SW480 (cell line): ENCODE data around the gene FAM217B.

Source experiments
- DNase-seq: peaks from one replicate; pipeline ENCODE4 v3.0.0-alpha.2; 2016; ENCODE audit warnings: low spot score

FAM217B gene, protein sequence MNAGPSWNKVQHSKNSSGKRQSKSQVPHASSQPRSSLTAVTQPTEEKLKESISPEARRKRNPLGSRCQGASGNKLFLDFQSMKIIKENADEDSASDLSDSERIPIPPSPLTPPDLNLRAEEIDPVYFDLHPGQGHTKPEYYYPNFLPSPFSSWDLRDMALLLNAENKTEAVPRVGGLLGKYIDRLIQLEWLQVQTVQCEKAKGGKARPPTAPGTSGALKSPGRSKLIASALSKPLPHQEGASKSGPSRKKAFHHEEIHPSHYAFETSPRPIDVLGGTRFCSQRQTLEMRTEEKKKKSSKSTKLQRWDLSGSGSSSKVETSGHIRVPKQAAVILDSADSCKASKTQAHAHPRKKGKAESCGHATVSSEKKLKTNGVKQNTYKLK

DNA sequence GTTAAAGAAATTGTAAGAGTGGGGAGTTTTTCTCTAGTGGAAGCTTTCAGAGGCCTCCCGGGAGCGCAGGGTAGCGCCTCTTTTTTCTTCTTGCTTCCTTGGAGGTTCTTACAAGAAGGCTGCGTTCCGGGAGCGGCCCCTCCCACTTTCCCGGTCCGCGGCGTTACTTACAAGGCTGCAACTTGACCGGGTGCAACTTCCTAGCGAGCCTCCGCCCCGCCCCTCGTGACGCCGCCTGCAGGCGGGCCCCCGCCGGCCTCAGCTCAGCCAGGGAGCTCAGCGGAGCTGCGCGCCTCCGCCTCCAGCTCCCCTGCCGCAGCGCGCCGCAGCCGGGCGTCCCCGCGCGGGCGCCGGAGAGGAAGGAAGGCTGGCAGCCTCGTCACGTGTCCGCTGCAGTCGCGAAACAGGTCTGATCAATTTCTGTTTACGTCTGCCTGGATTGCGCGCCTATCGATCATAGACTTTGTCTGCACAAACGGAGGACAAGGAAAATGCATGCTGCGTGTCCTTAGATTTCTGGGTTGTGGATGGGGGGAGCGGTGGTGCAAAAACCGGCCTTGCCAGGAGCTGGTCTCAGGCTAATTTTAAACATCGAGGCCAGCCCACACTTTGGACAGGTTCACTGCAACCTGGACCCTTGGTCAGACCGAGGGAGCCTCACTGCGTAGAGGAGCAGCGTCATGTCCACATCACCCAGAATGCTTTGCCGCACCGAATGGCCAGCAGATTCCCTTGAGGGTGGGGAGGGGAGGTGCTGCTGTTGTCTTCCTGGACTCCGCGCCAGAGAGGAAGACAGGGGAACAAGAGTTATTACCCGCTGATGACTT lies at the start of gene FAM217B, which contains the start of gene PPP1R3D:
Gene FAM217B (plus strand): TSS at position 261 of the 827 bp plus-strand sequence. CDS start 3,555 bp downstream, outside the sequence.
Gene PPP1R3D (minus strand): TSS at position 177 of the 827 bp plus-strand sequence. CDS start 374 bp downstream, outside the sequence.
- DNase-seq, result peak; percentile 93

DNA sequence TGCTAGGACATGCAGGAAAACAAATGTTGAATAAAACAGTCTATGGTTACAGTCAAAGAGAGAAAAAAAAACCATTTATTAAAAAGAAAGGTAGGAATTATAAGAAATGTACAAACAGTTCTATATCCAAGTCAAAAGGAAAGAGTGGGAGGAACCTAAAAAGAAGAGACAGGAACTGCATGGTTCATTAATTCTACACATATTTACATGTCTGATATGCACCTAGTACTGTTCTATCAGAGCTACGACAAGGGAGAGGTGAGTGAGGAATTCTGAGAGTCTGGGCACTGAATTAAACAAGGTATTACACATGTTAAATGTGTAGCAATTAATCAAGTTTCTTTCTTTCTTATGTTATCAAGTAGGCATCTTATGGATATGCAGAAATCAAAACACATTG lies 48.6 kb upstream of the FAM217B start:
- DNase-seq, result no peak

DNA sequence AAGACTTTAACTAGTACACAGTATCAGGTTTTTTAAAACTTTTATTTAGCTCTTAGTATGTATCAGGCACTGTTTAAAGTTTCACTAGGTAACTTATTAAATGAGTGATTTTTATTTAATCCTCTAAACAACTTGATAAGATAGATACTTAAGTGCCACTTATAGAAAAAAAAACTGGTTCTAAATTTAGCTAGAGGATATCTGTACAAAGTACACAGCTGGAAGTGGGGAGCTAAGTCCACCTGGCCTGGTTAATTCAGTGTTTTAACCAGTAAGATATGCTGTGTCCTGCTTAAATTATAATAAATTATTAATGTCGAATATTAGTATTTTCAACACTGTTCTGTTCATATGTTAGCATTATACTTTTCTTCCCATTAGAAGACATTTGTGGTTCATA lies 44.3 kb upstream of the FAM217B start:
- no peak for DNase-seq

DNA sequence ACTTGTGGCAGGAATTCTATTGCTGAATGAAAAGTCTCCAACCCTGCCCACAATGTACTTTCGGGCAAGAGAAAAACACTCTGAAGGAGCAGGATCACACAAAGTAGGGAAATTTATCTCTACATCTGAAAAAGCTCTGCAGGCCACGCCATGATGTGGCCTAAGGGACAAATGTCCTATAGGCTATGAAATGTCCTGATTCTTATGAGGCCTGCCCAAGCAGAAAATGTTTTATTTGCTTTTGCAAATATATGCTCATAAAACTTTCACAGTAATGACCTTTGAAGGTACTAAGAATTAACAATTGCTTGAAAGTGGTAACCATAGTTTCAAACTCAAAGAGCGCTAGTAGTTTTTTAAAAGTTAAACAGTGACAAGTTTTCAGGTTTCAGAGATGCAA lies 37.7 kb upstream of the FAM217B start:
- no peak for DNase-seq

DNA sequence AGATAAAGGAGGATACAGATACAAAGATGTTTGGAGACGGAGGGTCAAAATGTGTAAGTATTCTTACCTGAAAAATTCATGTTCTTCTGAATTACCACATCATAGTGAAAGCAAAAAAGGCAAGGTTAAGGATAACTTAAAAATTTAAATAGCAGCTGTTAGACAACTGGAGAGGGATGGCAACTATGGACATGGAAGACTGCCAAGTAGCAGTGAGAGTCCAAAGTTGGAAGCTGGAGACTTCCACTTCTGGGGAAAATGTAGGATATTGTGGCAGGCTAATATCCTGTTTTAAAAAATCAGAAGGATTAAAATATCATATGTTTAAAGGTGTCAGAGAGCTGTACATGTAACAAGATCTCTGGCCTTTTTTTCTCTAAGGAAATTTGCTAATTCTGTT lies 36.6 kb upstream of the FAM217B start:
- DNase-seq, result no peak

DNA sequence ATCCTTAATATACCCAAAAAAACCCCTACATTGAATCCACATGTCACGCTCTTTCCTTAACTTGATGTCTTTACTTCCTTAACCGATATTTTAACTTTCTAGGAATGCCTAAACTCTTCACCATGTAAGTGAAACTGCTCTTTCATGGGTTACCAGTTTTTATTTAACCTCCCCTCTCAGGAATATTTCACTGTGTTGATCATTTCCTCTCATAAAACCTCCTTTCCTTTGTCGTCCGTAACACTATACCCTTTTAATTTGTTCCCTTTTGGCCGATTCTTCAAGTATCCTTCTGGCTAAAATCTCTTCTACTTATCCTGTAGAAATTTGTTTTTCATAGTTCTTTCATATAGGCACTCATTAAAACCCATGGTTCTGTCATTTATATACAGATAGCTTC lies 31.3 kb upstream of the FAM217B start:
- no peak for DNase-seq

DNA sequence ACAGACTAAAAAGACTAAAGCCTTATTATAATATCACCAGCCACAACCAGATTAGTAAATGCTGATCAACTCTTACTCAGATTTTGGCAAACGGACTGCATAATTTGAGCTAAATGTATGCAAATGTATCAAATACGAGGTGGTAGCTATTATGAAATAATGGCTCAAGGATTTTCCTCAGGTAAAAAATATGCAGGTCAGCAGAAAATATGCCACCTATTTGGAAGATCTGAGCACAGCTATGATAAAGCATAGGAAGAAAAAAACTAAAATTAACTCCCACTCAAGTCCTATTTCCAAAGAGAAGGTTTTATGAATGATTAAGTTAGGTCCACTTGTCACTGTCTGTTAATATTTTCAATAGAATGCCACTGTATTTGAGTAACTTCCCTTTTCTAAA lies 29.1 kb upstream of the FAM217B start:
- no peak for DNase-seq

DNA sequence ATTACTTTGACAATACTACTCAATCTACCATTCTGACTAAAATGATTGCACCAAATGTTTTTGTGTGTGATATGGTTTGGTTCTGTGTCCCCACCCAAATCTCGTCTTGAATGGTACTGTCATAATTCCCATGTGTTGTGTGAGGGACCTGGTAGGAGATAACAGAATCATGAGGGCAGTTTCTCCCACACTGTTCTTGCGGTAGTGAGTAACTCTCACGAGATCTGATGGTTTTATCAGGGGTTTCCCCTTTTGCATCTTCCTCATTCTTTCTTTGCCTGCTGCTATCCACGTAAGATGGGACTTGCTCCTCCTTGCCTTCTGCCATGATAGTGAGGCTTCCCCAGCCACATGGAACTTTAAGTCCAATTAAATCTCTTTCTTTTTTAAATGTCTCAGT lies 27.6 kb upstream of the FAM217B start:
- DNase-seq, result no peak

DNA sequence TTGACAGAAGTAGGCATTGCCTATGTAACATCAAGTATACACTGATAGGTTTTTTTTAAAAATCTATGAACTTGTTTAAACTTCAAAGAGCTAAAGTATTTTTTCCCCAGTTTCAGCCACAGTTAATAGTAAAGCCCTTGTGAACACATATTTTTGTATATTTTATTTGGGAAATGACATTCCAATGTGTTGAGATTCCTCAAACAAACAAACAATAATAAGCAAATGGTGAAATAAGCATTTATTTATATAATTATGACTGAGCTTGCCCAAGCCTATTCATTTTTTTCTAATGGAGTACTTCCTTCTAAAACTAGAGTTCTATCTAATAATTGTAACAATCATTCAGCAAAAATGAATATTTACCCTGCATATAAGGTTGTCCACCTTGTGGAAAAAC lies 19.2 kb upstream of the FAM217B start:
- no peak for DNase-seq

DNA sequence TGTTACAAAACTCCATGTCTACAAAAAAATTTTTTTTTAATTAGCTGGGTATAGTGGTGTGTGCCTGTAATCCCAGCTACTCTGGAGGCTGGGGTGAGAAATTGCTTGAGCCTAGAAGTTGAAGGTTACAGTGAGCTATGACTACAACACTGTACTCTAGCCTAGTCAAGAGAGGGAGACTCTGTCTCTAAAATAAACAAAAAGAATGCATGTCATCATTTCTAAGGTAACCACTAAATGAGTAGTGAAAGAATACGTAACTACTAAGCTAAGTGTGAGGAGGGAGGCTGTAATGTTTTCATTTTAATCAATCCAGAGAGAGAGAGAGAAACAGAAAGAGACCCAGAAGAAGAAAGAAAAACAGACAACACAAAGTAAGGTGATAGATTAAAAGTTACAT lies 16.7 kb upstream of the FAM217B start:
- DNase-seq, result no peak

DNA sequence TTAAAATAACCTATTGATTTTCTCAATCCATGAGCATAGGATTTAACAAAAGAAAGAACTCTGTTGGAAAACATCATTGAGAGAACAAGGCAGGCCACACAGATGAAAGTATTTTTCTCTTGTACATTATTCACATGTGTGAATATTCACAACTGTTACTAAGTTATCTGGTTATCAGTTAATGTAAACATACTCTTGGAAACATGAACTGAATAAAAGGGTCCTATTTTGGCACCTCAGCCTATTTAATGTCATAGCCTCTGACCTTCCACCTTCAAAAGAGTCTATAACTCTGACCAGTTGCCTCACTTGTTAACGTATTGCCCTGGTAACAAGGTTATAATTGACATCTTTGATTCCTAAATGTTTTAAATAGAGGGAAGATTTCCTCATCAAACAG lies 14.8 kb upstream of the FAM217B start:
- DNase-seq, result no peak

DNA sequence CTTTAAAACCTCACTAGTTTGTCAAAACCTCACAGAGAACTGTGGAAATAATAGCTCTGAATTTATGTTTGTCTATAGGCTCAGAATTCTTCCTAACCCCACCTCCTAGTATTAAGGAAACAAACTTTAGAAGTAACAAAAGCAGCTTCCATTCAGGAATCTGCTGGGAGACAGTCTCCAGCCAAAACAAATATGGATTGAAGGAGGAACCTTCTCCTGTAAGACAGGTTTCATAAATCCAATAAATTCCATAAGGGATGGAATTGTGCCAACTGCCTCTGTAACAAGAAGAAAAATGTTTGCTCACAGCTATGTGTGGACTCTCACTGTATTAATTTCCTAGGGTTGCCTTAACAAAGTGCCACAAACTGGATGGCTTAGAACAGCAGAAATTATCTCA lies 14.3 kb upstream of the FAM217B start:
- no peak for DNase-seq

DNA sequence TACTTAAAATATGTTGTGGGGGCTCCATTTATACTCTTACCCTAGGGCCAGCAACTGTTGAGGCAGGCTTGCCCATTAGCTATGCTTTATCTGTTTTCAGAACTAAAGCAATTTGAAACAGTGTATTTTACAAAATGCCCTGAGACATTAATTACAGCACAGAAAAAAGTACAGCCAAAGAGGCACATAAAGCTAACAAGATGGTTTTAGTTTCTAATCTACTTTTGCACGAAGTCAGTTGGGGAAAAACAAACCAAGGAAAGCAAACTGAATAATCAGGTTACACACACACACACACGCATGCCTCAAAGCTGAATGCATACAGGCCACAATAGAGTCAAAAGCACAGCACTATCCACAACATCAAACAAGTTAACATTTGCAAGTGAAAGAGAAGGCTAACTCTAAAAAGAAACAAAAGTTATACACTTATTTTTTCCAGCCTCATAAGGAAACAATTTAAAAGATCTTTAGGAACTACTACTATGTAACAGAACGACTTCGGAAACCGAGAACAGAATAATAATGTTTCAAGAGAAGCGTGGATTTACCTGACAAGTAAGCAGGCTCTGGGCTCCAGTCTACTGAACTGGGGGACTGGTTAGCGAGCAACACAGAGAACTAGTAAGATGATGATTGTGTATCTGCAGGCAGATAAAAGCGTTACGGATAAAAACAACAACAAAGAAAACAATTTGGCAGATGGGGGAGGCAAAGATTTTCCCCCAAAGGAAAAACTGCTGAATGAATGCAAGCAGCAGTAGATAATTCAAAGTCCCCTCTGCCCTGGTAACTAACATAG lies 8.5 kb upstream of the FAM217B start:
- DNase-seq, result no peak

DNA sequence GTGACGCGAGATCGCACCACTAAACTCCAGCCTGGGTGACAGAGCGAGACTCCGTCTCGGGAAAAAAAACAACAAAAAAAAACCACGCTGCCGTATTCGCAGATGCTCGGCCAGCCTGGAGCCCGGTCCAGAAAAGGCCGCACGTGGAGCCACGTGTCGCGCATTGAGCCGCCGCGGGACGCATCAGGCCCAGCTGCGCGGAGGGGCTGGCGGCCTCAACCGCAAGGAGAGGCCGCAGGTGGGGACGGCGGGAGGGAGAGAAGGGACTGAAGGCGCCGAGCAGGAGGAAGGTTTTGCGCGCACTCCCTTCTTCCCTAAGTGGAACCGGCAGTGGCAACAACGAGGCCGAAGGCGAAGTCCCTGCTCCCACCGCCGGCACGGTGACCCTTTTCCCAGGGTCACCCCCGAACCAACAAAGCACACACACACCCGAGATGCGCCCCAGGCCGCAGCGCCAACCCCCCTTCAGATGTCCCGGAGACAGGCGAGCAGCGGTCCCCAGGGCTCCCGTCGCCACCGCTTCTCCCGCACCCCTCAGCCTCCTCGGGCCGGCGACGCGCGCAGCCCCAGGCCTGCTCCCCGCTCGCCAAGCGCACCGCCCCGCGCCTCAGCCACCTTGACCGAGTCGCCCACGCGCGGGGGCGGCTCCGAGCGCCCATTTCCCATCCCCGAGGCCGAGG lies 7.4 kb upstream of the FAM217B start:
- DNase-seq, result no peak

DNA sequence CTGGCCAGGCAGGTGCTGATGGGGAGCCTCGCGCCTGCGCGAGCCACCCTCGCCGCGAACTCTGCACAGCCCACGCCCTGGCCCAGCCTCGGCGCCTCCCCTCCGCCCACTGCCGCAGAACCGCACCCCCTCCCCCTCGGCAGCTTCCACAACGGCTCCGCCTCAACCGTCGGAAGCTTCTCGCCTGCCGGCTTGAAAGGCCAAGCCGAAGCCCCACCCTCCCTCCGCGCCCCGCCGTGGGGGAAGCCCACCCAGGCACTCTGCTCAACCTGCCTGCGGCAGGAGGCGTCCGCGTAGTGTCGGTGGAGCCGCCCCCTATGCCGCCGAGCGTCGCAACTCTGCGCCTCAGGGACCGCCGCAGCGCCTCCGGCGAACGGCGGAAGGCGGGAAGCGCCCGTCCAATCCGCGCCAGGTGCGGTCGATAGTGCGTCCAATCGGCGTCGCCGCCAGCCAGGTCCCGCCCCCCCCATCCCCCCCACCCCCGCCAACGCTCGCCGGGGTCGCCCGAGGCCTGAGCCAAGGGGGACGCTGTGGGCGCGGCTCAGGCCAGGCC lies 6.8 kb upstream of the FAM217B start, which contains the start of gene SYCP2:
Gene SYCP2 (minus strand): TSS at position 342 of the 553 bp plus-strand sequence. CDS start 11,224 bp downstream, outside the sequence.
- peak; percentile 22 for DNase-seq

DNA sequence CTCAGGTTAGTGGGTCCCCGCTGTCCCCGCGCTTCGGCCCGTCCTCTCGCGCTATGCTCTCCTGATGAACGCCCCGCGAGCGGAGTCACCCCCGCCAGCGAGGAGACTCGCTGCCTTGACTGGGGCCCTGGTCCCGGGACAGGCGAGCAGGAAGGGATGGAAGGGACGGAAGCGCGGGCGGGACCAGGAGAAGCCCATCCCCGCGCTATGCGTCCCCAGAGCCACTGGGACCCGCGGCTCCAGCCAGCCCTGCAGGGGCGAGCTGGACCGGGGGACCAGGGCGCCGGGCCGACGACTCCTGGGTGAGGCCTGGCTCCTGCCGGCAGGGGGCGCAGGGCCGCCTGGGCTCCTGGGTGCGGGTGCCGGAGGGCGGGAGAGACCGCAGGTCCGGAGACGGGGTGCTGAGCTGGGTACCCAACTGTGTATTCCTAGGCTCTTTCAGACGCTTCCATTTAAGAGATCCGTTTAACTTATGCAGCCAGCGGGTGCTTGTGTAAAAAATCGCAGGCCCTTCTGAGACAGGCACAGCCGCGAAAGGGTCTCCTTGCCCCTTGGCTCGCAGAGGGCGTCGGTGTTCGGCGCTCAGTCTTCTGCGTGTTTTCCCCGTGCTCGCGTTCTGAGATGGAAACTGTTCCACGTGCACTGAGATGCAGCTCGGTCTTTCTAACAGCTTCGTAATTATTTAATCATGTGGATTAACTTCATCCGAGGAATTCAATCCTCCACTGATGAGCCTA lies 6.2 kb upstream of the FAM217B start:
- peak; percentile 73 for DNase-seq

DNA sequence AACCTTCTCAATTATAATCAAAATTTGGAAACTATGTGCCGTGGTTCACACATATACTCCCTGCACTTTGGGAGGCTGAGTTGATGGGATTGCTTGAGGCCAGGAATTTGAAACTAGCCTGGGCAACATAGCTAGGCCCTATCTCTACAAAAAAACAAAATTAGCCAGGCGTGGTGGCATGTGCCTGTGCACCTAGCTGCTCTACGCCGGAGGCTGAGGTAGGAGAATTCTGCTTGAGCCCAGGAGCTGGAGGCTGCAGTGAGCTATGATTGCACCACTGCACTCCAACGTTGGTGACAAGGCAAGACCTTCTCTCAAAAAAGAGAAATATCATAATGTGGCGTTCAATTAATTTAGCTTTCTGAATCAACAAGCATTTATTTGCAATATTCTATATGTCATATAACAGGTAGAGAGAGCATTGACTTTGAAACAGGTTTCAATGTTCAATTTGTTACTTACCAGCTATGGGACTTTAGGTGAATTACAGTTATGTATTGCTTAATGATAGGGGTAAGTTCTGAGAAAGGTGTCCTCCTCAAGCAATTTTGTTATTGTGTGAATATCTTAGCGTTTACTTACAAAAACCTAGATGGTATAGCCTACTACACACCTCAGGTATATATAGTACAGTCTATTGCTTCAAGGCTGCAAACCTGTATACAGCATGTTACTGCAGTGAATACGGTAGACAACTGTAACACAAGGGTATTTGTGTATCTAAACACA lies 4.6 kb upstream of the FAM217B start:
- DNase-seq, result no peak

DNA sequence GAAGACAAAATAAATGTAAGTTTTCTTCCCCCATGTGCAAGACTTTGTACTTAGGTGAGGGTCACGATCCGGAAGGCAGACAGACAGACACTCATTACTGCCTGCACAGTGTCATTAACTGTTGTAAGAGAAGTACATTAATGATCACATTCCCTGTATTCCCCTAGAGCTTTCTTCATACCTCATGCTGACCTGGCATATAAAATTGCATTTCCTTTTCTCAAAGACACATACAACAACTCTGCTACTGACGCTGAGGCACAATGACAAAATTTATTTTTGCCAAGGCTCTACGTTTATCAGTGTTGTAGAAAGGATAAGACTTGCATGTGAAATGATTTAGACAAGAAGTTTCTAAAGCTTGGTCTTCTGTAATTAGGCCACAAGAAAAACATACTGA lies 3.8 kb upstream of the FAM217B start:
- DNase-seq, result no peak

DNA sequence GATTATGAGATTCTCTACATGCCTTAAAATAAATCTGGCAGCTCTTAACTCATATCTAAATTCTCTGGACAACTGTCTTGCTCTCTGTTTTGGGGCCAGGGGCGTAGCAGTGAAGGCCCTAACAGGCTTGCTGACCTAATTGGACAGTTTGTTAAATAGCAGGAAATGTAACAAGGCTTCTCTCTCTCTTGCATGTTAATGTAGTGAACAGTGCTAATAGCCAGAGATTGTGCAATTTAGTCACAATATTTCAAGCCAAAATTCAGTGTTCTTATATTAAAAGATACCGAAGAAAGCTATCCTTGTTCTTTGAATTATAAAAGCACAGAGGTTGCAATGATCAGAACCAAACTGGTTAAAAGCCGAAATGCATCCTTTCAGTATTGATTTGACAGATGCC lies 3.0 kb upstream of the FAM217B start:
- no peak for DNase-seq

DNA sequence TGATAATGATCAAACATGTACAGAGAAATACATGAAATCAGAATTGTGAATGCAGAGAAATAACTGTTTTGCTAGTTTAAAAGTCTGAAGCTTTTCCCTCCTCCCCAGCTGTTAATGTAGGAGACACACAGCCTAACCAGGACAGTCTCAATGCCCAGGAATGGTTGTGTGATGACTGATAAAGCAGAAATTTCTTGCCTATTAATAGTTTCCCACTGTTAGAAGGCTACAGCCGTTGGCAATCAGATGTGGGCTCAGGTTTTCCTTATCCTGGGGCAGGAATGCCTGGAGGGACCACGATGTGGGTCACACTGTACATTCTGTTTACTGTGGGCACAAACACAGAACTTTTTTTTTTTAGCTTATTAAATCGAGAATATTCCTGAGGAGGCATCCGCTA lies 2.0 kb upstream of the FAM217B start:
- no peak for DNase-seq
